ENCODE measurements around the gene CLEC19A. TPM values are rescaled to one million over a fixed set of nuclear protein-coding genes. Genes with fewer than 3 reads are reported as not detected.

Gene CLEC19A
- total RNA-seq, 4 donors from 2014 or later = not detected

DNA sequence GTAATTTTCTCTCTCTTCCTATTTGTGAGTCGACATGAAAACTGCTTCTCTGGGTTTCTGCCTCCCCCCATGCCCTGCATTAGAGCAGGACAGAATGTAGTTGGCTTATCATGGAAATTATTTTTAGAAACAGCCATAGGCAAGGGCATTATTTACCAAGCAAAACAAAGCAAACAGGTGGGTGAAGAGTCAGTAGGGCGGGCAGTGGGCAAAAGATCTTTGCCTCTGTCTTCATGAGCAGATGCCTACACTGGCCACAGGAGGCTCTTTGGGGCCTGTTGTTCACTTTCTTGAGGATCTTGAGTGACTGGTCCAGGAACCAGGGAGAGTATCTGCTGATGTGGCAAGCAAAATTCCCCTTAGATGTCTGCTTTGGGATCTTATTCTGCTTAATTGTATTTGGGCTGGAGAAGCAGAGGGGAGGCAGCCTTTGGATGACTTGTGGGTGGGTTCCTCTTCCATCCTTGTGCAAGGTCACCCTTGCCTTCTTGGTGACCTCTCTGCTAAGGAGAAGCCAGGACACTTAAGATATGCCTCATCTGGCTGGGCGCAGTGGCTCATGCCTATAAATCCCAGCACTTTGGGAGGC lies 42.5 kb upstream of the CLEC19A start:
- no peak overlapping the region for H3K4me3 ChIP-seq

DNA sequence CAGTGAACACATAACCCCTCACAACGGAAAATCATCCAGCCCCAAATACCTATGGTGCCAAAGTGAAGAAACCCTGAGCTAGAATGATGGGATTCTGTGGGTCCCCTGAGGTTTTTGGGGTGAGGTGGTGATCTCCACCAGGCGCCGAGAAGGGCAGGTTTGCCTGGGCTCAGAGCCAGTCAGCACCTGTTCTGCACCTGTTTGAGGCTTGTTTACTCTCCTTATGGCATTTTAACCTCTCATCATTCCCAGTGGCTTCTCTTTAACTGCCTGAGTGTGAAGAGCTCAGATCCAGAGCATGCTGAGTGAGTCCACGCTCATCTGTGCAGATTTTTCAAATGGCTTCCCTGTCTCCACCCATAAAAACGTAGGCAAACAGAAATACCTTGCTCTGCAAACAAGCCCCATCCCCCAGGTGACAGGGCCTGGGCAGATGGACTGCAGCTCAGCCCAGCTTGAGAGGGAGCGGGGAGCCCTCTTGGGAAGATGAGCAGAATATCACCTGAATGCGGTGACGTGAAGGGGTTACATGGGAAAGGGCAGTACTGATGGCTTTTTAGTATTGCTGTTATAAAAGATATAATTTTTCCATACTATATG lies 40.1 kb upstream of the CLEC19A start:
- H3K36me3 ChIP-seq = no peaks in the 10 kb centered on the region
- in situ Hi-C loops (cut with MboI; ENCODE audit: low sequenced_read_pairs in 4 of 4) = no loop called here
- DNase-seq = no peak
- ATAC-seq = no peak
- intact Hi-C loops (cut with DNase I; ENCODE audit: low total_unique reads) = no loop called here
- no peaks in the 10 kb centered on the region for H3K27me3 ChIP-seq
- no peak overlapping the region for H3K27ac ChIP-seq
- no peak for TF ChIP-seq POLR2A (IDR thresholded peaks at IDR 0.05)
- TF ChIP-seq, protein P1, sequence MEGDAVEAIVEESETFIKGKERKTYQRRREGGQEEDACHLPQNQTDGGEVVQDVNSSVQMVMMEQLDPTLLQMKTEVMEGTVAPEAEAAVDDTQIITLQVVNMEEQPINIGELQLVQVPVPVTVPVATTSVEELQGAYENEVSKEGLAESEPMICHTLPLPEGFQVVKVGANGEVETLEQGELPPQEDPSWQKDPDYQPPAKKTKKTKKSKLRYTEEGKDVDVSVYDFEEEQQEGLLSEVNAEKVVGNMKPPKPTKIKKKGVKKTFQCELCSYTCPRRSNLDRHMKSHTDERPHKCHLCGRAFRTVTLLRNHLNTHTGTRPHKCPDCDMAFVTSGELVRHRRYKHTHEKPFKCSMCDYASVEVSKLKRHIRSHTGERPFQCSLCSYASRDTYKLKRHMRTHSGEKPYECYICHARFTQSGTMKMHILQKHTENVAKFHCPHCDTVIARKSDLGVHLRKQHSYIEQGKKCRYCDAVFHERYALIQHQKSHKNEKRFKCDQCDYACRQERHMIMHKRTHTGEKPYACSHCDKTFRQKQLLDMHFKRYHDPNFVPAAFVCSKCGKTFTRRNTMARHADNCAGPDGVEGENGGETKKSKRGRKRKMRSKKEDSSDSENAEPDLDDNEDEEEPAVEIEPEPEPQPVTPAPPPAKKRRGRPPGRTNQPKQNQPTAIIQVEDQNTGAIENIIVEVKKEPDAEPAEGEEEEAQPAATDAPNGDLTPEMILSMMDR (IDR thresholded peaks at IDR 0.05 in 4 of 5, conservative IDR thresholded peaks at IDR 0.05 in 1 of 5) = no peak
- H3K4me1 ChIP-seq = no peaks in the 10 kb centered on the region
- no peak overlapping the region for H3K4me3 ChIP-seq
- no peaks in the 10 kb centered on the region for H3K9me3 ChIP-seq

More for the DNA sequence above, 42.5 kb upstream of the CLEC19A start:
- DNase-seq = no peak
- Histone ChIP-seq H3K27ac (no peak overlapping the region), H3K36me3 (no peaks in the 10 kb centered on the region), H3K9me3 (no peaks in the 10 kb centered on the region), H3K27me3 (no peaks in the 10 kb centered on the region), H3K4me1 (no peaks in the 10 kb centered on the region)
- no peak for ATAC-seq
- intact Hi-C loops (cut with DNase I; ENCODE audit: low total_unique reads) (no loop called here), in situ Hi-C loops (cut with MboI; ENCODE audit: low sequenced_read_pairs in 4 of 4) (no loop called here)
- TF ChIP-seq POLR2A (IDR thresholded peaks at IDR 0.05) = no peak
- TF ChIP-seq, protein P1 (IDR thresholded peaks at IDR 0.05 in 4 of 5, conservative IDR thresholded peaks at IDR 0.05 in 1 of 5) = no peak

DNA sequence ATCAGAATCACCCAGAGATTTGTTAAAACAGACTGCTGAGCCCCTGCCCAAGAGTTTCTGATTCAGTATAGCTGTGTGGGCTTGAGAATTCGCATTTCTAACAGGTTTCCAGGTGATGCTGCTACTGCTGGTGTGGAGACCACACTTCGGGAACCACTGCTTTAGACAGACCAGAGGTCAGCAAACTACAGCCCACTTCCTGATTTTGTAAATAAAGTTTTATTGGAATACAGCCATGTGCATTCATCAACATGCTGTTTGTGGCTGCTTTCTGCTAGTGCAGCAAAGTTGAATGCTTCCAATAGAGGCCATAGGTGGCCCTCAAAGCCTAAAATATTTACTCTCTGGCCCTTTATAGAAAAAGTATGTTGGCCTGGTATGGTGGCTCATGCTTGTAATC lies 32.6 kb upstream of the CLEC19A start:
- intact Hi-C loops (cut with DNase I; ENCODE audit: low total_unique reads) (no loop called here), in situ Hi-C loops (cut with MboI; ENCODE audit: low sequenced_read_pairs in 4 of 4) (no loop called here)
- H3K36me3 ChIP-seq = no peaks in the 10 kb centered on the region
- DNase-seq (no peak), ATAC-seq (no peak)
- TF ChIP-seq POLR2A (IDR thresholded peaks at IDR 0.05) = no peak
- TF ChIP-seq, protein P1 (IDR thresholded peaks at IDR 0.05 in 4 of 5, conservative IDR thresholded peaks at IDR 0.05 in 1 of 5) = no peak
- H3K9me3 ChIP-seq = no peaks in the 10 kb centered on the region
- H3K27me3 ChIP-seq = no peaks in the 10 kb centered on the region
- no peak overlapping the region for H3K27ac ChIP-seq
- no peak overlapping the region for H3K4me3 ChIP-seq
- H3K4me1 ChIP-seq = no peaks in the 10 kb centered on the region

DNA sequence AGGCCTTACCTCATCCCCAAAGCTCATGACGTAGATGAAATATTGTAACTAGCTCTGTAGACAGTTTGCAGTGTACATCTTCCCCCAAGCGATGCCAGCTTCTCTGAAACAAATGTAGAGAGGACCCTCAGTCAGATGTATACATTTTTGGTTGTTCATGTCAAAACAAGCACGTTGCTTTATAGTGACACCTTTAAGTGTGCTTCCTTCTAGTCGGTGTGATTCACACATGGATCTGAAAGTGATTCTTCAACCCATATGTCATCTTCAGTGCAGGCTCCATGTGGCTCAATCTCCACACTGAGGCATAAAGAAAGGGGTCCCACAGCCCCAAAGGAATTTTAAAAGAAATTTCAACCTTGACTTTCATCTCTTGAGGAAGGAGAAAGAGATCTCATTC lies 30.9 kb upstream of the CLEC19A start:
- in situ Hi-C loops (cut with MboI; ENCODE audit: low sequenced_read_pairs in 4 of 4) = no loop called here
- no peaks in the 10 kb centered on the region for H3K4me1 ChIP-seq
- H3K27me3 ChIP-seq = no peaks in the 10 kb centered on the region
- no peaks in the 10 kb centered on the region for H3K9me3 ChIP-seq
- H3K36me3 ChIP-seq = no peaks in the 10 kb centered on the region
- intact Hi-C loops (cut with DNase I; ENCODE audit: low total_unique reads) = no loop called here
- no peak for DNase-seq
- no peak for TF ChIP-seq POLR2A (IDR thresholded peaks at IDR 0.05)
- TF ChIP-seq, protein P1 (IDR thresholded peaks at IDR 0.05 in 4 of 5, conservative IDR thresholded peaks at IDR 0.05 in 1 of 5) = no peak
- no peak overlapping the region for H3K4me3 ChIP-seq
- H3K27ac ChIP-seq = no peak overlapping the region
- no peak for ATAC-seq
